ENCODE measurements around the gene SORCS2. TPM values are rescaled to one million over a fixed set of nuclear protein-coding genes. Genes with fewer than 3 reads are reported as not detected.

The SORCS2 gene
- total and polyA plus RNA-seq, 12 donors = 0.25 to 5.4 (median 2.2) TPM

DNA sequence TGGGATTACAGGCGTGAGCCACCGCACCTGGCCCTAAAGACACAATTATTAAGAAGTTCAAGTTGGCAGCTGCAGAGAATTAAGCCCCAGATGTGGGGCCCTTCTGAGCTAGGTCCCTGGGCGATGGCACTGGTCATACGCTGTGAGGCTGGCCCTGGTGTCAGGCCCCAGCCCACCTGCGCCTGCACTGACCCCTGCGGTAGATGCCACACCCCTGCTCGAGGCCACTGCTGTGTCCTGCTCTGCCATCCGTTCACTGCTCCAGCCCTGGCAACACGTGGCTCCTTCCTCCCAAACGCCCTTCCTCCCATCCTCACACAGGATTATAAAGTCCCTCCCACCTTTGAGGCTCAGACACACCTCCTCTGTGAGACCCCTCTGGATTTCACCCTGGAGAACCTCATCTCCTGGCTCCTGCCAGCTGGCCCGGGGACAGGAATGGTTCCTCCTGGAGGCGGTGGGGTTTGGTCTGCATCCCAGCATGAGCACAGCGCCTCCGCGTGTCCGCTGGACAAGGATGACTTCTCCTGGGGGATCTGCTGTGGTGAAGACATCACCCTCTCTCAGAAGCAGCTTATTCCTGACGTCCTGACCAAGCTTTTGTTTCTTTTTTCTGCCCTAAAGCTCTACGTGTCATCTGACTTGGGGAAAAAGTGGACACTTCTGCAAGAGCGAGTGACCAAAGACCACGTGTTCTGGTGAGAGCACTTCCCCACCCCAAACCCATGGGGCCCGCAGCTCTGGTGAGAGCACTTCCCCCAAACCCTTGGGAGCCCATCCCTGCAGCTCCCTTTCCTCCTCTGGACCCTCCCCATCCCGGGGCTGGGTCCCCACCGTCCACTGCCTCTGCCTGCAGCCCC lies 461.4 kb downstream of the SORCS2 start:
- Histone ChIP-seq H3K4me1 (peaks cover 0 to 58% (median 0%) of the 10 kb centered on the region in 9 donors), H3K4me3 (peak overlapping the region in 1 of 10 donors; percentile 23), H3K27me3 (peaks cover 0 to 48% (median 34%) of the 10 kb centered on the region in 7 donors), H3K36me3 (no peaks in the 10 kb centered on the region), H3K9me3 (no peaks in the 10 kb centered on the region), H3K27ac (peak overlapping the region in 1 of 10 donors; percentile 76)
- intact Hi-C loops (cut with DNase I) = no loop called here
- peak in 4 of 8 donors; percentile 25 to 40 (median 36) for ATAC-seq
- 62 to 67% methylated on average over 23 of the region's 23 CpGs for WGBS, 2 donors
- DNase-seq = no peak
- TF ChIP-seq, protein P1, sequence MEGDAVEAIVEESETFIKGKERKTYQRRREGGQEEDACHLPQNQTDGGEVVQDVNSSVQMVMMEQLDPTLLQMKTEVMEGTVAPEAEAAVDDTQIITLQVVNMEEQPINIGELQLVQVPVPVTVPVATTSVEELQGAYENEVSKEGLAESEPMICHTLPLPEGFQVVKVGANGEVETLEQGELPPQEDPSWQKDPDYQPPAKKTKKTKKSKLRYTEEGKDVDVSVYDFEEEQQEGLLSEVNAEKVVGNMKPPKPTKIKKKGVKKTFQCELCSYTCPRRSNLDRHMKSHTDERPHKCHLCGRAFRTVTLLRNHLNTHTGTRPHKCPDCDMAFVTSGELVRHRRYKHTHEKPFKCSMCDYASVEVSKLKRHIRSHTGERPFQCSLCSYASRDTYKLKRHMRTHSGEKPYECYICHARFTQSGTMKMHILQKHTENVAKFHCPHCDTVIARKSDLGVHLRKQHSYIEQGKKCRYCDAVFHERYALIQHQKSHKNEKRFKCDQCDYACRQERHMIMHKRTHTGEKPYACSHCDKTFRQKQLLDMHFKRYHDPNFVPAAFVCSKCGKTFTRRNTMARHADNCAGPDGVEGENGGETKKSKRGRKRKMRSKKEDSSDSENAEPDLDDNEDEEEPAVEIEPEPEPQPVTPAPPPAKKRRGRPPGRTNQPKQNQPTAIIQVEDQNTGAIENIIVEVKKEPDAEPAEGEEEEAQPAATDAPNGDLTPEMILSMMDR (IDR thresholded peaks at IDR 0.05) = peak in 2 of 9 donors; percentile 14 to 20

DNA sequence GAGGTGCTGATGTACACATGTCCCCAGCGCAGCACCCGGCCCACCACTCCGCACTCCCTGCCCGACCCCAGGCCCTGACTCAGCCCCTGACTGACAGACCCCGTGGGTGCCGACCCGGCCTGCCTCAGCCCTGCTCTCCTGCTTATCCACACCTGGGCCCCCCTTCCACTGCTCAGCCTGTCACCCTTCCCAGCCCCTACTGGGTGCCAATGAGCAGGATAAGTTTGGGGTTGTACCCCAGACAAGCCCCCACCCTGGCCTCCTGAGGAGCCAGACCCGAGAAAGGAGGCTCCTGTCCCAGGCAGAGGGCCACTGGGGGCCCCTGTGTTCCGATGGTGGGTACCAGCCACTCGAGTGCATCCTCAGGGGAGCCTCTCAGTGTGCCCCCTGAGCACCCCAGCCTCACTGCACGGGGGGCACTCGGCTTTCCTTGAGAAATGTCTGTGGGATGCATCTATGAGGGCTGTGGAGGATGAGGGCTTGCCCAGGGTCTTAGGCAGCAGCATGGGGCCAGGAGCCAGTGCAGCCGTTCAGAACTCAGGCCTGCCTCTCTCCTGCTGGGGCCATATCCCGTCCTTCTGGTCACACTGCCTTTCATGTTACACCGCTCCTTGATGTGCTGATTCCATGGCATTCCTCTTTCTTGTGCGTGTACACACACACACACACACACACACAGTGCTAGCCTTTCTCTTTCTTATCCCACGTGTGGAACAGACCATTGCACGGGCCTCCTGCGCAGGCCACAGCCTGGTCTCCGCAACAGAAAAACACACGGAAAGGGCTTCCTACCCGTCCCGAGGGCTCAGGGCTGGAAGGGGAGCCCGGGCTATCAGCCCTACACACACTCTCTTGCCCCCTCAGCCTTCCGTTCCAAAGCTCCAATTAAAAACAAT lies 462.5 kb downstream of the SORCS2 start:
- 74 to 75% methylated on average over 25 of the region's 25 CpGs for WGBS, 2 donors
- Histone ChIP-seq H3K9me3 (no peaks in the 10 kb centered on the region), H3K27ac (no peak overlapping the region), H3K4me1 (peaks cover 0 to 47% (median 0%) of the 10 kb centered on the region in 9 donors), H3K27me3 (peaks cover 0 to 48% (median 34%) of the 10 kb centered on the region in 7 donors), H3K4me3 (no peak overlapping the region), H3K36me3 (no peaks in the 10 kb centered on the region)
- intact Hi-C loops (cut with DNase I) = no loop called here
- DNase-seq = no peak
- TF ChIP-seq, protein P1 (IDR thresholded peaks at IDR 0.05) = no peak
- no peak for ATAC-seq

DNA sequence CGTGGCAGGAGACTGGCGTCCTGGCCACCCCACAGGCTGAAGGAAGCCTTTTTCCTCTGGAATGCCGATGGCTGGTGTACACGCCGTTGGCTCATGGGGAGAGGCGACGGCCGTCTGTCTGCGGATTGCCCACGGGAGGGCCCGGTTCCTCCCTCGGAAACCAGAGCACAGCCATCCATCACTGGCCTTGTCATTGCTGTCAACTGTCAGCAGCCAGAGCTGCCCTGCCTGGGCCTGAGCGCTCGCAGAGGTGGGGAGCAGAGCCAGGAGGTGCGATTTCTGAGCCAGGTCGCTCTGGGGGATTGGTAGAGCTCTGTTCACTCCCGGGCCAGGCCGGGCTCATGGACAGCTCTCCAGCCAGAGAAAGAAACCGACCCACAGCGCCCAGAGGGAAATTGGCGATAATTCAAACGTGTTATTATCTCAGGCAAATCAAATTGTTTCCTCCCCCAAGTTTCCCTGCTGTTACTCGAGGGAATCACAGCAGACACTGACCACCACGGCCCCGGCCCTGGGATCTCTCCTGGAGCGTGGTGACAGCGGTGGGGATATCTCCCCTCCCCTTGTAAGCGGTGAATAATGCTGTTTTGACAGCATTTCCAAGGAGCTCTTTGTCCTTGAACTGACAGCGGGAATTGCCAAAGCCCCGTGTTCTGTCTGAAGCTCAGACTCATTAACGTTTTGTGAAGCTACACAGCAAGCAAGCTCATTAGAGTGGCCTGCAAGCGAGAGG lies 463.3 kb downstream of the SORCS2 start:
- Histone ChIP-seq H3K27me3 (peaks cover 0 to 50% (median 34%) of the 10 kb centered on the region in 7 donors), H3K4me1 (peaks cover 0 to 40% (median 0%) of the 10 kb centered on the region in 9 donors), H3K27ac (no peak overlapping the region), H3K36me3 (no peaks in the 10 kb centered on the region), H3K4me3 (no peak overlapping the region), H3K9me3 (no peaks in the 10 kb centered on the region)
- WGBS, 2 donors = 41 to 50% methylated on average over 32 of the region's 32 CpGs
- TF ChIP-seq, protein P1 (IDR thresholded peaks at IDR 0.05) = no peak
- no peak for DNase-seq
- intact Hi-C loops (cut with DNase I) = no loop called here
- ATAC-seq = no peak
